RWPE2 (cell line): ENCODE results near the gene TMEM272.
A peak's percentile ranks its signal among the peaks of the same experiment; 100 is the strongest.

Experiments
- ATAC-seq: fragments of 200-7000 bp; cut with Tn5 transposase; 3 replicates; pipeline ENCODE4 v1.9.1; 2021; ENCODE audit warnings: low read depth
- DNase-seq: peaks from one replicate; pipeline ENCODE4 v3.0.0-alpha.2; 2020; ENCODE audit warnings: low spot score
- H3K27ac ChIP-seq: fragments of 450-650 bp; 2 replicates; pipeline ENCODE4 v1.5.1; 2017; ENCODE audit warnings: mild to moderate bottlenecking; ENCODE audit not compliant: poor library complexity, severe bottlenecking
- H3K27me3 ChIP-seq: fragments of 250-450 bp; sonication (Bioruptor Pico); 2 replicates; pipeline ENCODE4 v1.5.1; 2021; ENCODE audit warnings: mild to moderate bottlenecking, moderate library complexity; ENCODE audit not compliant: insufficient read depth, poor library complexity, severe bottlenecking
- H3K36me3 ChIP-seq: fragments of 250-450 bp; sonication (Bioruptor Pico); 2 replicates; pipeline ENCODE4 v1.5.1; 2020; ENCODE audit warnings: low read depth, mild to moderate bottlenecking, moderate library complexity
- H3K4me1 ChIP-seq: fragments of 250-450 bp; sonication (Bioruptor Pico); 2 replicates; pipeline ENCODE4 v1.5.1; 2021; ENCODE audit warnings: mild to moderate bottlenecking, moderate library complexity; ENCODE audit not compliant: insufficient read depth, poor library complexity, severe bottlenecking
- H3K4me3 ChIP-seq: fragments of 250-450 bp; sonication (Bioruptor Pico); 2 replicates; pipeline ENCODE4 v1.5.1; 2021; ENCODE audit warnings: mild to moderate bottlenecking, moderate library complexity; ENCODE audit not compliant: severe bottlenecking
- H3K9me3 ChIP-seq: fragments of 250-450 bp; sonication (Bioruptor Pico); 2 replicates; pipeline ENCODE4 v1.5.1; 2021; ENCODE audit warnings: mild to moderate bottlenecking, moderate library complexity; ENCODE audit not compliant: severe bottlenecking
- TF ChIP-seq, protein P1 (sequence below): fragments of 450-650 bp; IDR thresholded peaks from one replicate; pipeline ENCODE4 v1.5.1; 2017; ENCODE audit warnings: mild to moderate bottlenecking, moderate library complexity; ENCODE audit not compliant: poor library complexity, severe bottlenecking

The TMEM272 gene

DNA sequence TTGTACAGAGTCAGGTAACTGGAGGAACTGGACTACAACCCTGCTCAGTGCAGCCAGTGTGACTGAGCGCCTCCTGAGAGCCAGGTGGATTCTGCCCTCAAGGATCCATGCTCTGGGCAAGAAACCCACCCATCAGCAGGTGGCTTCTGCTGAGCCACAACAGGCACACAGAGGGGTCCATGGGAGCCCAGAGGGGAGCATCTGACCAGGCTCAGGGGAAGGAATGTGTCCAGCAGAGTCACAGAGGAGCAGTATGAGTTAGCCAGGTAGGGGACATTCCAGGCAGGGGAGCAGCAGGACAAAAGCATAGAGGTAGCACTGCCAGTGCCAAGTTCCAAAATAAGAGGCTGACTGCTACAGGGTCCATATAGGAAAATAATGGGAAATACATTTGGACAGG lies 60.9 kb downstream of the TMEM272 start:
- Histone ChIP-seq H3K27me3 (no peaks in the 10 kb centered on the region), H3K4me1 (no peaks in the 10 kb centered on the region), H3K4me3 (no peak overlapping the region), H3K36me3 (no peaks in the 10 kb centered on the region), H3K27ac (no peak overlapping the region), H3K9me3 (no peaks in the 10 kb centered on the region)
- DNase-seq (no peak), ATAC-seq (no peak)
- TF ChIP-seq, protein P1, sequence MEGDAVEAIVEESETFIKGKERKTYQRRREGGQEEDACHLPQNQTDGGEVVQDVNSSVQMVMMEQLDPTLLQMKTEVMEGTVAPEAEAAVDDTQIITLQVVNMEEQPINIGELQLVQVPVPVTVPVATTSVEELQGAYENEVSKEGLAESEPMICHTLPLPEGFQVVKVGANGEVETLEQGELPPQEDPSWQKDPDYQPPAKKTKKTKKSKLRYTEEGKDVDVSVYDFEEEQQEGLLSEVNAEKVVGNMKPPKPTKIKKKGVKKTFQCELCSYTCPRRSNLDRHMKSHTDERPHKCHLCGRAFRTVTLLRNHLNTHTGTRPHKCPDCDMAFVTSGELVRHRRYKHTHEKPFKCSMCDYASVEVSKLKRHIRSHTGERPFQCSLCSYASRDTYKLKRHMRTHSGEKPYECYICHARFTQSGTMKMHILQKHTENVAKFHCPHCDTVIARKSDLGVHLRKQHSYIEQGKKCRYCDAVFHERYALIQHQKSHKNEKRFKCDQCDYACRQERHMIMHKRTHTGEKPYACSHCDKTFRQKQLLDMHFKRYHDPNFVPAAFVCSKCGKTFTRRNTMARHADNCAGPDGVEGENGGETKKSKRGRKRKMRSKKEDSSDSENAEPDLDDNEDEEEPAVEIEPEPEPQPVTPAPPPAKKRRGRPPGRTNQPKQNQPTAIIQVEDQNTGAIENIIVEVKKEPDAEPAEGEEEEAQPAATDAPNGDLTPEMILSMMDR = no peak

- Histone ChIP-seq H3K36me3 (no peaks in the 10 kb centered on the region), H3K27ac (no peak overlapping the region), H3K4me3 (no peak overlapping the region), H3K4me1 (no peaks in the 10 kb centered on the region), H3K27me3 (no peaks in the 10 kb centered on the region), H3K9me3 (no peaks in the 10 kb centered on the region)
- no peak for DNase-seq
- TF ChIP-seq, protein P1 = no peak
- no peak for ATAC-seq
Observed at GRCh38 chr13:51783428-51784094, 61.4 kb downstream of the TMEM272 start.

DNA sequence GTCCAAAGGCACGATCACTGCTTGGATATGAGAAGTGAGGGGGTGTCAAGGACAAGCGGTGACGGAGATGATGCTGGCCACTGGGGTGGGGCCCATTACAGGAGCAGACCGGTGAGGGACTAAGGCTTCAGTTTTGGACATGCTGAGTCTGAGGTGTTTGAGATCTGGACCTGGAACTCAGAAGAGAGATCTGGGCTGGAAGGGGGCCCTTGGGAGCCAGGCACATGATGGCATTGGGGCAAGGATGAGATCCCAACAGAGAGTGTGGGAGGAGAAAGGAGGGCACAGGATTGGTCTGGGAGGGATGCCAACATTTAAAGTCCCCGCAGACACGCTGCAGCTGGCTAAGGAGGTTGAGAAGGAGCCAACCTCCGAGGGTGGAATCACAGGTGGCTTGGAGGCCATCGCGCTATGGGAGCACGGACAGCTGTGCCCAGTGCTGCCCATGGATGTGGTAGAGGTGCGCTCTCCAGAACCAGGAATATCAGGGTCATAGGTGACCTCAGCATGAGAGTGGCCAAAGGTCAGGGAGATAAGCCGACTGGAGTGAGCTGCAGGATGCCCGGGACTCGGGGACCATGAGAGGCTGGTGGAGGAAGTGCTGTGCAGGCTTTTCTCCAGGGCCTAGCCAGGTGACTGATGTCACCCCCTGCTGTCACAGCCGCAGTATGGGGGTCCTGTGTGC lies 62.8 kb downstream of the TMEM272 start:
- Histone ChIP-seq H3K27ac (no peak overlapping the region), H3K4me1 (no peaks in the 10 kb centered on the region), H3K36me3 (no peaks in the 10 kb centered on the region), H3K9me3 (no peaks in the 10 kb centered on the region), H3K4me3 (no peak overlapping the region), H3K27me3 (no peaks in the 10 kb centered on the region)
- no peak for ATAC-seq
- TF ChIP-seq, protein P1 = no peak
- no peak for DNase-seq

DNA sequence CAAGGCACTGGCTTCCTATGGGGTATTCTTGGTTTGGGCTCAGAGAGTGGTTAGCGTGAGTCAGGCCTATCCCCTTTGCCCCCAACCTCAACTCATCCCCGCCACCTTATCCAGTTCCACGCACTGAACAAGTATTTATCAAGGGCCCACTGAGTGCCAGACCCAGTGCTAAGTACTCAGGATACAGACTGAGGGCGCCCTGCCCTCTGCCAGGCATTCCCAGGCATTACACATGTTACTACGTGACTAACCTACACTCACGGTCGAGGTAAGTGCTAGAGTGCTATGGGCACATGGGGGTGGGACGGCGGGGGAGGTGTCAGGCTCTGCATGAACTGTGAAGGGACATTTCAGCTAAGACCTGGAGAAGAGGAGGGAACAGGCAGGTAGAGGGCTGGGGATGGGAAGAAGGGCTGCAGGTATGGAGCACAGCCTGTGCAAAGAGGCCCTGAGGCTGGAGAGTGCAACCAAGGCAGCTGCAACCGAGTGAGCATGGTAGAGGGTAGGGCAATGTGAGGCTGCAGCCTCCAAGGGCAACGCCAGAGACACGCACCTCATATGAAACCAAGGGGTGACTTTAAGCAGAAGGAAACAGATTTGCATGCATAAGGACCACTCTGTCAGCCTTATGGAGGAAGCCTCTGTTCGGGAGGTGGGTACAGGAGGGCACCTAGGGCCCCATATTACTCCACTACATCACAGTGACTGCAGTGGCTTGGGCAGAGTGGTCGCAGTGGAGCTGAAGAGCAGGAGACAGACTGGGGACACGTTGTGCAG lies 63.5 kb downstream of the TMEM272 start:
- Histone ChIP-seq H3K36me3 (no peaks in the 10 kb centered on the region), H3K9me3 (no peaks in the 10 kb centered on the region), H3K4me3 (no peak overlapping the region), H3K27me3 (no peaks in the 10 kb centered on the region), H3K4me1 (no peaks in the 10 kb centered on the region), H3K27ac (no peak overlapping the region)
- ATAC-seq (peak; percentile 90), DNase-seq (no peak)
- TF ChIP-seq, protein P1 = peak; percentile 49
